HG03280 (cell line): ENCODE results near the gene SMIM13.

Source experiments
- ATAC-seq: cut with Tn5 transposase; IDR thresholded peaks from one replicate; pipeline ENCODE4 v1.9.1; 2021; ENCODE audit warnings: mild to moderate bottlenecking, moderate library complexity; ENCODE audit not compliant: unreplicated experiment

Gene SMIM13

DNA sequence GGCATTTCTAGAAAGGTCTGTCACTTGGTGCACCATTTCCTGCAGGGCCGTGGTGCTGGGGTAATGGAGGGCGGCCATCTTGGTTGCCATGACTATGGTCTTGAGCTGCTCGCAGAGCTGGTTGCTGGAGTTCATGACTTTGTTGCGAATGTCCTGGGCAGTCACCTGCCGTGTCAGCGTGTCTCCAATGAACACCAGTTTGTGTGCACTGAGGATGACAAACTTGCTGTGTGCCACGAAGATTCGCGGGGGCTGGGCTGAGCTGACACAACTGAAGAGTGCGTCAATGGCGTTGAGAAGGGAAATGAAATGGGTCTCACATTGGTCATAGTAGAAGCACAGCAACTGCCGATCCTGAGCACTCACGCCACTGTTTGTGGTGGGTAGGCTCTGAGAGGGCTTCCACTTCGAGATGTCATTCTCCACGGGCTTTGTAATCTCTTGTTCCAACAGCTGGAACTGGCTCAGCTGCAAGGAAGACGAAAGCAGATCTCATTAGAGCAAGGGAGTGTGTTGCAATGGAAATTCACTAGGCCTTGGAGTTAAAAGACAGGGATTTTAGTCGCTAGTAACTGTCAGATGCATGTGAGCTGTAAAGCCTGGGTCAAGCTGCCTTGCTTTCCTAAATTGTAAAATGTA is 91.7 kb downstream of the SMIM13 start:
- no peak for ATAC-seq

- ATAC-seq, result no peak
Observed at GRCh38 chr6:11187301-11187700, 93.7 kb downstream of the SMIM13 start.
